Activated T-cell treated with anti-CD3 and anti-CD28 coated beads for 48 hours (primary cell): ENCODE measurements around the gene ADAMTS2.
"Not testable (repeated sequence)": the region's sequence is repeated elsewhere in the genome, so short reads cannot be mapped to it uniquely, and the experiment has no call there.

Experiments used
- DNase-seq: peaks from one replicate; pipeline ENCODE4 v3.0.0-alpha.2; 2020; ENCODE audit warnings: low read depth

Gene ADAMTS2

GRCh38 chr5:179231309-179231708 lies 114.0 kb downstream of the ADAMTS2 start:
- DNase-seq = no peak

- no peak for DNase-seq
Measured at GRCh38 chr5:179230061-179230461, 115.2 kb downstream of the ADAMTS2 start.

GRCh38 chr5:179229331-179229831 lies 115.9 kb downstream of the ADAMTS2 start:
- no peak for DNase-seq

- DNase-seq = no peak
Measured at GRCh38 chr5:179228341-179229121, 116.7 kb downstream of the ADAMTS2 start.

GRCh38 chr5:179227580-179228311 lies 117.5 kb downstream of the ADAMTS2 start:
- no peak for DNase-seq

GRCh38 chr5:179227229-179227579 lies 118.1 kb downstream of the ADAMTS2 start:
- DNase-seq = no peak

- DNase-seq = no peak
Measured at GRCh38 chr5:179226696-179227095, 118.6 kb downstream of the ADAMTS2 start.

GRCh38 chr5:179225387-179225786 lies 119.9 kb downstream of the ADAMTS2 start:
- no peak for DNase-seq

GRCh38 chr5:179224741-179225140 lies 120.5 kb downstream of the ADAMTS2 start:
- no peak for DNase-seq

GRCh38 chr5:179223961-179224360 lies 121.3 kb downstream of the ADAMTS2 start:
- DNase-seq = no peak

- DNase-seq = no peak
Measured at GRCh38 chr5:179223528-179223927, 121.7 kb downstream of the ADAMTS2 start.

GRCh38 chr5:179222246-179223017 lies 122.8 kb downstream of the ADAMTS2 start:
- no peak for DNase-seq

GRCh38 chr5:179221877-179222220 lies 123.4 kb downstream of the ADAMTS2 start:
- DNase-seq = no peak

GRCh38 chr5:179221196-179221876 lies 123.9 kb downstream of the ADAMTS2 start:
- DNase-seq = no peak

GRCh38 chr5:179220716-179221115 lies 124.5 kb downstream of the ADAMTS2 start:
- no peak for DNase-seq

GRCh38 chr5:179219661-179220620 lies 125.3 kb downstream of the ADAMTS2 start:
- DNase-seq = no peak

- DNase-seq = no peak
Measured at GRCh38 chr5:179218943-179219330, 126.3 kb downstream of the ADAMTS2 start.

- no peak for DNase-seq
Measured at GRCh38 chr5:179217956-179218942, 127.0 kb downstream of the ADAMTS2 start.

GRCh38 chr5:179217356-179217755 lies 127.9 kb downstream of the ADAMTS2 start:
- no peak for DNase-seq

- not testable (repeated sequence) for DNase-seq
Measured at GRCh38 chr5:179216381-179216780, 128.9 kb downstream of the ADAMTS2 start.
